Measurements from ENCODE around the gene PPOX.
A peak's percentile ranks its signal among the peaks of the same experiment; 100 is the strongest.

The PPOX gene

DNA sequence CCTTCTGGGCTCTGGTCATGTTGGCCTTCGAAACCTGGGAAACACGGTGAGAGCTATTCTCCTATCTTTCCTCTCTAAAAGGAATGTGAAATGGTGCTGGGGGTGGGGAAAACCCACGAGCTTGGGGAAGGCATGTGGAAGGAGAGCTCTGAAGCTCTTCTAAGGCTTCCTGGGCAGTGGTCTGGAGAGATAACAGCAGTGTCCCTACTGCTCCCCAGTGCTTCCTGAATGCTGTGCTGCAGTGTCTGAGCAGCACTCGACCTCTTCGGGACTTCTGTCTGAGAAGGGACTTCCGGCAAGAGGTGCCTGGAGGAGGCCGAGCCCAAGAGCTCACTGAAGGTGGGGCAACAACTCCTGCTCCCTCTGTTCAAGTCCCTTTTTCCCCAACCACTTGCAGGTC, 4.2 kb upstream of the PPOX start:
- H4K20me1 ChIP-seq (ENCODE audit: insufficient read depth, low read length), result no peaks in the 10 kb centered on the region
- H3K36me3 ChIP-seq (replicated peaks; ENCODE audit: low read depth, low read length), result peaks cover 29% of the 10 kb centered on the region
- no peak overlapping the region for H3K9ac ChIP-seq (ENCODE audit: low read length)
- H3K4me3 ChIP-seq (ENCODE audit: low read length), result no peak overlapping the region
- H3K4me1 ChIP-seq (ENCODE audit: low read length), result peaks cover 24% of the 10 kb centered on the region
- H2AFZ ChIP-seq (ENCODE audit: low read depth, low read length), result no peak overlapping the region
- TF ChIP-seq CTCF (IDR thresholded peaks at IDR 0.05; ENCODE audit: low read depth, low read length) (no peak), EZH2phosphoT487 (IDR thresholded peaks at IDR 0.05; ENCODE audit: low read depth) (no peak)
- H3K9me3 ChIP-seq (ENCODE audit: insufficient read depth, low read length), result no peaks in the 10 kb centered on the region
- peaks cover 14% of the 10 kb centered on the region for H3K79me2 ChIP-seq (ENCODE audit: low read length)
- H3K27ac ChIP-seq (ENCODE audit: low read length), result no peak overlapping the region
- H3K27me3 ChIP-seq (ENCODE audit: low read depth, low read length), result no peaks in the 10 kb centered on the region
- H3K4me2 ChIP-seq (ENCODE audit: low read length), result no peak overlapping the region

DNA sequence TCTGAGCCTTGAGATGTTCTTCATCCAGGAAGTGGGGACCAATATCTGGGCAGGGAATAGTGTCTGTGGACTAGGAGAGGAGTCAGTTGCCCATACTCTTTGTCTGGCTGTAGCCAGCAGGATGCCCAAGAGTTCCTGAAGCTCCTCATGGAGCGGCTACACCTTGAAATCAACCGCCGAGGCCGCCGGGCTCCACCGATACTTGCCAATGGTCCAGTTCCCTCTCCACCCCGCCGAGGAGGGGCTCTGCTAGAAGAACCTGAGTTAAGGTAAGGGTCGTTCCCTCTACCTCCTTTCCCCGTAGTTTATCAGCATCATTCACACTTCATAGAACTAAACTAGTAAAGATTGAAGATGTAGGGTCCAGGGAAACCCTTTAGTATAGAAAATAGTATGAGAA, 3.4 kb upstream of the PPOX start:
- H3K27ac ChIP-seq (ENCODE audit: low read length), result no peak overlapping the region
- peaks cover 27% of the 10 kb centered on the region for H3K4me1 ChIP-seq (ENCODE audit: low read length)
- H3K4me3 ChIP-seq (ENCODE audit: low read length), result no peak overlapping the region
- H3K36me3 ChIP-seq (replicated peaks; ENCODE audit: low read depth, low read length), result peaks cover 24% of the 10 kb centered on the region
- H2AFZ ChIP-seq (ENCODE audit: low read depth, low read length), result no peak overlapping the region
- no peak for TF ChIP-seq CTCF (IDR thresholded peaks at IDR 0.05; ENCODE audit: low read depth, low read length)
- no peaks in the 10 kb centered on the region for H3K9me3 ChIP-seq (ENCODE audit: insufficient read depth, low read length)
- no peaks in the 10 kb centered on the region for H4K20me1 ChIP-seq (ENCODE audit: insufficient read depth, low read length)
- peaks cover 14% of the 10 kb centered on the region for H3K79me2 ChIP-seq (ENCODE audit: low read length)
- H3K4me2 ChIP-seq (ENCODE audit: low read length), result no peak overlapping the region
- no peaks in the 10 kb centered on the region for H3K27me3 ChIP-seq (ENCODE audit: low read depth, low read length)
- H3K9ac ChIP-seq (ENCODE audit: low read length), result no peak overlapping the region

- TF ChIP-seq CTCF (IDR thresholded peaks at IDR 0.05; ENCODE audit: low read depth, low read length), result no peak
- no peak for TF ChIP-seq EZH2phosphoT487 (IDR thresholded peaks at IDR 0.05; ENCODE audit: low read depth)
- Histone ChIP-seq H4K20me1 (ENCODE audit: insufficient read depth, low read length) (no peaks in the 10 kb centered on the region), H3K27ac (ENCODE audit: low read length) (no peak overlapping the region), H3K36me3 (replicated peaks; ENCODE audit: low read depth, low read length) (peaks cover 24% of the 10 kb centered on the region), H3K9ac (ENCODE audit: low read length) (no peak overlapping the region), H3K4me2 (ENCODE audit: low read length) (no peak overlapping the region), H3K27me3 (ENCODE audit: low read depth, low read length) (no peaks in the 10 kb centered on the region), H2AFZ (ENCODE audit: low read depth, low read length) (no peak overlapping the region), H3K4me1 (ENCODE audit: low read length) (peaks cover 23% of the 10 kb centered on the region), H3K9me3 (ENCODE audit: insufficient read depth, low read length) (no peaks in the 10 kb centered on the region), H3K4me3 (ENCODE audit: low read length) (no peak overlapping the region), H3K79me2 (ENCODE audit: low read length) (peaks cover 14% of the 10 kb centered on the region)
Observed at GRCh38 chr1:161163793-161164192, 2.4 kb upstream of the PPOX start.

DNA sequence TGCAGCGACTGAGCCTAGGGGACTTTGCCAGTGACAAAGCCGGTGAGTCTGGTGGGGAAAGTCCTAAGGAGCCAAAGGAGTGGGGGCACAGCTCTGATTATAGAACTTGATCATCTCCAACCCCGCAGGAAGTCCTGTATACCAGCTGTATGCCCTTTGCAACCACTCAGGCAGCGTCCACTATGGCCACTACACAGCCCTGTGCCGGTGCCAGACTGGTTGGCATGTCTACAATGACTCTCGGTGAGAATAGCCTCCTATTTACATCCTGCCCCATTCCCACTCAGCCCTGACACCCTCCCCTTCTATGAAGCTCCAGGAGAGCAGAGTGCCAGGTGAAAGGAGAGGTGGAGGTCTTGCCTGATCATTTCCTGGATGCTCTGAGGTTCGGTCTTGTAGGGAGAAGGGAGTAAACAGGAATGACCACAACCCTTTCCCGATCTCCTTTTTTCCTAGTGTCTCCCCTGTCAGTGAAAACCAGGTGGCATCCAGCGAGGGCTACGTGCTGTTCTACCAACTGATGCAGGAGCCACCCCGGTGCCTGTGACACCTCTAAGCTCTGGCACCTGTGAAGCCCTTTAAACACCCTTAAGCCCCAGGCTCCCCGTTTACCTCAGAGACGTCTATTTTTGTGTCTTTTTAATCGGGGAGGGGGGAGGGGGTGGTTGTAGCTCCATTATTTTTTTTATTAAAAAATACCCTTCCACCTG, 1.2 kb upstream of the PPOX start:
- H3K27me3 ChIP-seq (ENCODE audit: low read depth, low read length), result no peaks in the 10 kb centered on the region
- peak overlapping the region; percentile 80 for H3K4me3 ChIP-seq (ENCODE audit: low read length)
- no peaks in the 10 kb centered on the region for H4K20me1 ChIP-seq (ENCODE audit: insufficient read depth, low read length)
- H3K4me1 ChIP-seq (ENCODE audit: low read length), result peaks cover 18% of the 10 kb centered on the region
- H3K4me2 ChIP-seq (ENCODE audit: low read length), result peak overlapping the region; percentile 91
- peaks cover 27% of the 10 kb centered on the region for H3K36me3 ChIP-seq (replicated peaks; ENCODE audit: low read depth, low read length)
- peak overlapping the region; percentile 62; the same call in 1 of the 2 replicates for H3K27ac ChIP-seq (ENCODE audit: low read length)
- no peak for TF ChIP-seq EZH2phosphoT487 (IDR thresholded peaks at IDR 0.05; ENCODE audit: low read depth)
- TF ChIP-seq CTCF (IDR thresholded peaks at IDR 0.05; ENCODE audit: low read depth, low read length), result no peak
- peaks cover 8% of the 10 kb centered on the region for H3K79me2 ChIP-seq (ENCODE audit: low read length)
- H2AFZ ChIP-seq (ENCODE audit: low read depth, low read length), result no peak overlapping the region
- H3K9ac ChIP-seq (ENCODE audit: low read length), result peak overlapping the region; percentile 81
- H3K9me3 ChIP-seq (ENCODE audit: insufficient read depth, low read length), result no peaks in the 10 kb centered on the region

Data from OCI-LY3 (cell line).